GM03348 (cell line): ENCODE results near the gene PIPOX.

Experiments
- DNase-seq: peaks from one replicate; pipeline ENCODE4 v3.0.0; 2012; ENCODE audit warnings: low spot score

The PIPOX gene

GRCh38 chr17:29100296-29100695 lies 57.4 kb downstream of the PIPOX start:
- no peak for DNase-seq

GRCh38 chr17:29102046-29102445 lies 59.1 kb downstream of the PIPOX start:
- DNase-seq: no peak

- DNase-seq: no peak
Observed at GRCh38 chr17:29102741-29103181, 59.8 kb downstream of the PIPOX start.

- DNase-seq: no peak
Observed at GRCh38 chr17:29103341-29103740, 60.4 kb downstream of the PIPOX start.
